ENCODE results near the gene CDK19.
"Not testable (repeated sequence)": the region's sequence is repeated elsewhere in the genome, so short reads cannot be mapped to it uniquely, and the experiment has no call there.

CDK19 gene

DNA sequence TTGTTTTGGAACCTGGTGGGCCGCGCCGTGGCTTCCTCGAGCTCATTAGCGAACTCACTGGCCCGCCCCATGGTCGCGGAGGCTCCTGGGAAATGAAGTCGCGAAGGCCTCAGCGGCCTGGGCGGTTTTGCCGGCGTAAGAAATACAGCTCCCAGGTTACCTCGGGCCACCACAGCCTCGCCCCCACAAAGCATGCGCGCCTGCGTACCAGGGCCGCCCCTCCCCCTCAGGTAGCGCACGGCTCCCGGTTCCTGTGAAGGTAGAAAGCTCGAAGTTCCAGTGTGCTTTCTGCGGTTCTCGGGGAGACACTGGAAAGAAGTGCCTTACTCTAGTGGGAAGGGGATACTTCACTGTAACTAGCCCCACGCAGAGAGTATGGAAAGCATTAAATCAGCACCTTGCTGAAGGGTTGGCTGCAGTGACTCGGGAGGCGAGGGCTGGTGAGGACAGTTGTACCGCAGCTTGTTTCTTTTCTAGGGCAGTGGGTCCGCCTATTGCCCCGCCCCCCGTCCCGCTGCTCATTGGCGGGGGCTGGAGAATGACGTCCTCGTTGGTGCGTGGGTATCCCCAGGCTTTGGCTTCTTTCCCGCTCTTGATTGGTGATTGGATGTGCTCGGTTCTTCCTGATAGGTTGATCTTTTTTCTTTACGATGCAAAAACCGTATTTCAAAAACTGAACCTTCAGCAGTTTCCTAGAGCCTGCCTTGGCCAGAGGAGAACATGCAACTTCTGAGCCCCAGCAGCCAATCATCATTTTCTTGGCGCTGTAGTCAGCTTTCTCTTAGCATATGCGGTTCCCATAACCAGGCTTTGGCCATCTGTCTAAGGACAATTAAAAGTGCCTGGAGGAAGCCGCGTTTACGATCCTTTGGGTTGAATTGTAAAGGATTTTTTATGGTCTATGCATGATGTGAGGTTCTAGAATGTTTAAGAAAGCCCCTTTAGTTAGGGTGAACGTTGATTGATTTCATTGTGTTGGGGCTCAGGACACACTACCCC is at the start of gene CDK19:
Gene CDK19 (minus strand): TSS at position 59 of the 999 bp plus-strand sequence. CDS start 333 bp downstream, outside the sequence.
- peak; percentile 86 for DNase-seq

DNA sequence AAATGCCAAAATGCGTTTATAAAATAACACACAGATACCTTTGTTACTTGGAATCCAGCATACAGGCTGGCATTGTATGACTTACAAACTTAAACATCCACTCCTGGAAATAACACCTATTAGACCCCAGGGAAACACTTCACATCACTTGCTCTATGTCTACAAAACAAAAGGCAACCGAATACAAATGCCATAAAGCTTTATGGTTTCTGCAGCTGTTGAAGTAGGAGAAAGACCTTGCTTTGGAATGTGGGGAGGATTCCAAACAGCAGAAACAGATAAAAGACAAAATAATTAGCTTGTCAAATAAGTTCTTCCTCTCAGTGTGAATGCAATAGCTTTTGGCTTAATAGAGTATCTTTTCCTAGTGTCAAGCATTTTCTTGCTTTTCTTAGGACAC is 49.6 kb upstream of the CDK19 start:
- no peak for DNase-seq

DNA sequence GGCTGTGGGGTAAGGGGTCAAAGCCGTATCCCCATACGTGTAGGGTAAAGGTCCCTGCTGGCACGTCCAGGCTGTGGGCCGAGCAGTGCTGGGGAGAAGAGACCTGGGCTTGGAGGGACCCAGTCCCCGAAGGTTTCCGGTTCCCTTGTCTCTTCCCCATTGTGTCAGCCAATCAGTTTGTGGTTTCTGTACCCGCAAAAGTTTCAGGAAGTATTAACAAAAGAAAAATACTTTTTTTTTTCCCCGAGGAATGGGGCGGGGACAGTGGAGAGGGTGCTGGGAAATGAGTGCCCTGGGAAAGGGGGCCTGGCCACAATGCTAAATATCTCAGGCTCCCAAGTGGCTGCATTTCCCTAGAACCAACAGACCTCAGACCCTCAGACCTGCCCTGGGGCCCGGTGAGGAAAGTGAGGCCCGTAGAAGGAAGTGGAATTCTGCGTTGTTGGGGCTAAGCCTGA is 44.1 kb upstream of the CDK19 start:
- DNase-seq, result no peak

DNA sequence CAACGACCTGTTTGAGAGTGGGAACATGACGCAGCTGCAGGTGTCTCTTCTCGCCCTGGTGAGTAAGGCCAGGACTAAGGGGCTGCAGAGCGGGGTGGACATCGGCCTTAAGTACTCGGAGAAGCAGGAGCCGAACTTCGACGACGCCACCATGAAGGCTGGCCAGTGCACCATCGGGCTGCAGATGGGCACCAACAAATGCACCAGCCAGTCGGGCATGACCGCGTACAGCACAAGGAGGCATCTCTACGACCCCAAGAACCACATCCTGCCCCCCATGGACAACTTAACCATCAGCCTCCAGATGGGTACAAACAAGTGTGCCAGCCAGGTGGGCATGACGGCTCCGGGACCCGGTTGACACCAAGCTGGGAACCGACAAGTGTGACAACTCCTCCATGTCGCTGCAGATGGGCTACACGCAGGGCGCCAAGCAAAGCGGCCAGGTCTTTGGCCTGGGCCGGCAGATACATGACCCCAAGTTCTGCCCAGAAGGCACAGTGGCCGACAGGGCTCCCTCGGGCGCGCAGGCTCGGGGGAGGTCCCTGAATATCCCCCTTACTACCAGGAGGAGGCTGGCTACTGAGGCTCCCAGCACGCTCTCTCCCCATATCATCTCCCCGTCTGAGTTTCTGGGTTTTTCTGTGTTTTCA is 43.4 kb upstream of the CDK19 start:
- DNase-seq, result no peak

DNA sequence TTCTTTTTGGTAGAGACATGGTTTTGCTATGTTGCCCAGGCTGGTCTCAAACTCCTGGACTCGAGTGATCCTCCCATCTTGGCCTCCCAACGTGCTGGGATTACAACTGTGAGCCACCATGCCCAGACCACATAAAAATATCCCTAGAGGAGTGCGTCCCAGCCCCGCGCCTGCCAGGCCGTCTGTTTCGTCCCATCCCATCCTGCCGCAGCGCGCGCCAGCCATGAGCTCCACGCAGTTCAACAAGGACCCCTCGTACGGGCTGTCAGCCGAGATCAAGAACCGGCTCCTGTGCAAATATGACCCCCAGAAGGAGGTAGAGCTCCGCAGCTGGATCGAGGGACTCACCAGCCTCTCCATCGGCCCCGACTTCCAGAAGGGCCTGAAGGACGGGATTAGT is 42.7 kb upstream of the CDK19 start:
- no peak for DNase-seq

DNA sequence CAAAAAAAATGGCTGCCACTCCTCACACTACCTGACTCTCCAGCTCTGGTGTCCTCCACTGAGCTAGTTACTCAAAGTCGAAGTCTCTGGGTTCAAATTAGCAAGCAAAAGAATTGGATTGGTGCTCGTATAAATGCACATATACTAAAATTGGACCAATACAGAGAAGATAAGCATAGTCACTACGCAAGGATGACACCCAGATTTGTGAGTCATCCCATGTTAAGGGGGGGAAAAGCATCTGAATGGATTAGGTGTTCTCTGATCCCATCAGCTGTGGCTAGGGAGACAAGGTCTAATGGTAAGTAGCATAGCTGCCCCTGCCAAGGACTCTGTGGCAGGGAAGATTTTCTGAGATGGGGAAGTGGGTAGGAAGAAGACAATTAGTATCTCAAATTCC is 41.0 kb upstream of the CDK19 start:
- DNase-seq, result no peak

DNA sequence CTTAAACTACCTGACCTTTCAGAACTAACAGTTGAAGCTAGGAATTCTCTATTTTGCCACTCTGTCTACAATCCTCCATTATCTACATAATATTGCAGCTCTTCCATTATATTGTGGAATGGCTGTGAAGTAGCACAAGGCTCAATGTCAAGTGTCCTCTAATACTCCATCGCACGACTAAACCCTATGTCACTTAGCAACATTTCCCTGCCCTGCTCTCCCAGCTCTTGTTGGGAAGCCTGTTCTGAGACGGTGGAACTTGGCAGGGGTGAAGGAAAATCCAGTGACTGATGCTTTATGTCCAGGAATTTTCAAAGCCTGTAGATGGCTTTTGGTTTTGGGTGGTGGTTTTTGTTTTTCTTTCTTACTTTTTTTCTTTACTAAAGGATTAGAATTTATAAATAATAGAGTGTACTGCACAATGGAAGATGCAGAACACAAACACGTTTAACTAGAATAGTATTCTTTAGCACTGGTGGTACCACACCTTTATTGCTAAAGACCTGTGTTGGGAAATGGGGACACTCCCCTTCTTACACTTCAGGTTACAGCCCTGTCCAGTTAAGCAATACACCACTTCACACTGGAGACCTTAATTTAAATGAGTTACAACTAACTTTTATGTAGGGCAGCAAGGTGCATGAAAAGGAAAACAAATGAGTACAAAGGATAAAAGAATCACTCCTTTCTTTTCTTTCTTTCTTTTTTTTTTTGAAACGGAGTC is 38.6 kb upstream of the CDK19 start:
- no peak for DNase-seq

DNA sequence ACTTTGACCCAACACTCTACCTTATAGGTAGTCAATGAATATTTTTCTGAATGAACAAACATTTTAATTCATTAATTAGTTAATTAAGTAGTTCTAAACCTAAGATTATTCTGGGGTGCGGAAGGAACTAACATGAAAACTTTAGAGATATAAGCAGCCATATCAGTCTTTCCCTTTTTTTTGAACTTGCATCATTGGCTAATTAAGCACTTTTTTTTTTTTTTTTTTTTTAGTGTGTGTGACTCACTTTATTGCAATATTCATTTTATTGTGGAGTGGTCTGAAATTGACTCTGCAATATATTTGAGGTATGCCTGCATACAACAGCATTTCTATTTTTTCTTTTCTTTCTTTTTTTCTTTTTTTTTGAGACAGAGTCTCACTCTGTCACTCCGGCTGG is 37.5 kb upstream of the CDK19 start:
- DNase-seq, result no peak

DNA sequence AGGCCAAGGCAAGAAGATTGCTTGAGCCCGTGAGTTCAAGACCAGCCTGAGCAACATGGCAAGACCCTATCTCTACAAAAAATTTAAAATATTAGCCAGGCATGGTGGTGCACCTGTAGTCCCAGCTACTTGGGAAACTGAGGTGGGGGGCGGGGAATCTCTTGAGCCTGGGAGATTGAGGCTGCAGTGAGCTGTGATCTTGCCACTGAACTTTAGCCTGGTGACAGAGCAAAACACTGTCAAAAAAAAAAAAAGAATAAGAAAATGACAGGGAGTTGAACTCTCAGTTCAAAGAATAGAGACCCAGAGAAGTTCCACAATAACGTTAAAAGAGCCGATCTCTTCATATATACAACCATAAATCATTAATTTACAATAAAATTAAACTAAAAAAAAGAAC is 34.5 kb upstream of the CDK19 start:
- no peak for DNase-seq

DNA sequence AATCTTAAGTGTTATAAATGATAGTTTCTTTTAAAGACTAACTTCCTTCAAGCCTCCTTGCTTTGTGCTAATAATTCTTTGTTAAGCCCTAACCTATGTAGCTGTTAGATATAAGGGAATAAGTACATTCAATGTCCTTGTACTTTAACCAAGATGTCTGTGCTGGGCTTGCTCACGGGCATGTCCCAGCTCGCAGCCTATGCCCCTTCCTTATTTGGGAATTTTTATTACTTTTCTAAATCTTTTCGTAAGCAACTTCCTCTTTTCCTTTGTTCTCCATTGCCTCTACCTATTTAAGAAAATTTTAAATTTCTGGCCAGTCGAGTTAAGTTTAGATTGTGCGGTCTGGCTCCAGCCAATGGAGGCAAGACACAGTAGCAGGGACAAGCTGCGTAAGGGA is 26.0 kb upstream of the CDK19 start:
- DNase-seq, result no peak

DNA sequence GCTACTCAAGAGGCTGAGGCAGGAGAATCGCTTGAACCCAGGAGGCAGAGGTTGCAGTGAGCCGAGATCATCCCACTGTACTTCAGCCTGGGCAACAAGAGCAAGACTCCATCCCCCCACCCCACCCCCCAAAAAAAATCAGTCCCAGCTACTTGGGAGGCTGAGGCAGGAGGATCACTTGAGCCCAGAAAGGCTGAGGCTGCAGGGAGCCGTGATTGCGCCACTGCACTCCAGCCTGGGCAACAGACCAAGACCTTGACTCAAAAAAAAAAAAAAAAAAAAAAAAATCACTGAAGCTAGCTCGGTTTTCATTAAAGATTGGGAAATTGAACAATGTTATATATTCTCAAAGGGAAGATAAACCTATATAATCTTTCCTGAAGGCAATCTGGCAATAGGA is 20.5 kb upstream of the CDK19 start:
- DNase-seq, result not testable (repeated sequence)

DNA sequence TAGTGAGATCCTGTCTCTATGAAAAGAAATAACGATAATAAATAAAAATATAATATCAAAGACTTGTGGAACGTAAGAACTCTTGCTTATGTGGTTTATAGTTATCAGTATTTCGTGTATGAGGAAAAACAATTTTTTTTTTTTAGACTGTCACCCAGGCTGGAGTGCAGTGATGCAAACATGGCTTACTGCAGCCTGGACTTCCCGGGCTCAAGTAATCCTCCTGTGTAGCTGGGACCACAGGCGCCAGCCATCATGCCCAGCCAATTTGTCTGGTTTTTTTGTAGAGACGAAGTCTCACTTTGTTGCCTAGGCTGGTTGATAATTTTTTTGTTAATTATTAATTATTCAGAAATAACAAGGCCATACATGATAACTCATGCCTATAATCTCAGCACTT is 18.6 kb upstream of the CDK19 start:
- DNase-seq, result no peak

DNA sequence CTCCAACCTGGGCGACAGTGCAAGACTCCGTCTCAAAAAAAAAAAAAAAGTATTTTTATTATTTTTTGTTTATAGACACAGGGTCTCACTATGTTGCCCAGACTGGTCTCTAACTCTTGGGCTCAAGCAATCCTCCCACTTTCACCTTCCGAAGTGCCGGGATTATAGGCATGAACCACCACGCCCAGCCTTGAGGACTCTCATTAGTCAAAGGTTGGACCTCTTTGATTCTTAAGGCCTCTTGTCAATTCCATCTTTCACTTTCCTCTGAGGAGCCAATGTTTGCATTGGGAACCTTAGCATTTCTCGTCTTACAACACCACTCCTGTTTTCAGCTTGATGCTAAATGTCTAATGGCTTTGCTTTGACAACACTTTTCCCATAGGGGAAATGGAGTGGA is 16.1 kb upstream of the CDK19 start:
- no peak for DNase-seq

DNA sequence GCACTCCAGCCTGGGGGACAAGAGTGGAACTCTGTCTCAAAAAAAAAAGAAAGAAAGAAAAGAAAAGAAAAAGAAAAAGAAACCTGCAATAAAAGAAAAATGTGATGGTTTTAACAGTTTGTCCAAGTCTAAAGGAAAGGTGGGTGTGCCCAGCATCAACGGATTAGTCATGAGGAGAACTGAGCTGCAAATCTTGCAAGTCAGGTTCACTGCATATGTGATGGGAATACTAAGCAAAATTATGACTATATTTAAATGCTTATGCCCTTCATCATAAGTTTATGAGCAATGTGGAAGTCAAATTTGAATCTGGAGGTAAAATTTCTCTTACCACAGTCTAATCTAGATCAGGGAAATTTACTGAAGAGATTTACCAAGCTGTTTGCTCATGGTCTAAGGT is 13.1 kb upstream of the CDK19 start:
- no peak for DNase-seq

DNA sequence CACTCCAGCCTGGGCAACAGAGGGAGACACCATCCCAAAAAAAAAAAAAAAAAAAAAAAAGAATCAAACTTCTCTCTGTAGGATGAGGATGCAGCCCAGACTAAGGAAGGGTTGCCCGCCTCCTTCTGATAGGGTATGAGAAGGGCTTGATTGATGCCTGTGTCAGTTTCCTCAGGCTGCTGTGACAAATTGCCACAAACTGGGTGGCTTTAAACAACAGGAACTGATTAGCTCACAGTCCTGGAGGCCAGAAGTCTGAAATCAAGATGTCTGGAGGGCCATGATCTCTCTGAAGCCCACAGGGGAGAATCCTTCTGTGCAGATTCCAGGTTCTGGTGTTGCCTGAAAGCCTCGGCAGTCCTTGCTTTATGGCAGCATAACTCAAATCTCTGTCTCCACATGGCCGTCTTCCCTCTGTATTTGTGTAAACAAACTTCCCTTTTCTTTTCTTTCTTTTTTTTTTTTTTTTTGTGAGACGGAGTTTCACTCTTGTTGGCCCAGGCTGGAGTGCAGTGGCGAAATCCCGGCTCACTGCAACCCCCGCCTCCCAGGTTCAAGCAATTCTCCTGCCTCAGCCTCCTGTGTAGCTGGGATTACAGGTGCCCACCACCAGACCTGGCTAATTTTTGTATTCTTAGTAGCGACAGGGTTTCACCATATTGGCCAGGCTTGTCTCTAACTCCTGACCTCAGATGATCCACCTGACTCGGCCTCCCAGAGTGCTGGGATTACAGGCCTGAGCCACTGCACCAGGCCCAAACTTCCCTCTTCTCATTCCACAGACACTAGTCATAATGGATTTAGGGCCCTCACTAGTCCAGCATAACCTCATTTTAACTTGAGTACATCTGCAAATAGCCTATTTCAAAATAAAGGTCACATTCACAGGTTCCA is 11.2 kb upstream of the CDK19 start:
- DNase-seq, result no peak

DNA sequence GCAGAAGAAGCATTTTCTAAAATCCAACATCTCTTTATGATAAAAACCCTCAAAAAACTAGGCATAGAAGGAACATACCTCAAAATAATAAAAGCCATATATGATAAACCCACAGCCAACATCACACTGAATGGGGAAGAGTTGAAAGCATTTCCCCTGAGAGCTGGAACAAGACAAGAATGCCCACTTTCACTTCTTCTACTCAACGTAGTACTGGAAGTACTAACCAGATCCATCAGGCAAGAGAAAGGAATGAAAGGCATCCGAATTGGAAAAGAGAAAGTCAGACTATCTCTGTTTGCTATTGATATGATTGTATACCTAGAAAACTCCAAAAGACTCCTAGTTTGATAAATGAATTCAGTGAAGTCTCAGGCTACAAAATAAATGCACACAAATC is 7.9 kb upstream of the CDK19 start:
- no peak for DNase-seq

DNA sequence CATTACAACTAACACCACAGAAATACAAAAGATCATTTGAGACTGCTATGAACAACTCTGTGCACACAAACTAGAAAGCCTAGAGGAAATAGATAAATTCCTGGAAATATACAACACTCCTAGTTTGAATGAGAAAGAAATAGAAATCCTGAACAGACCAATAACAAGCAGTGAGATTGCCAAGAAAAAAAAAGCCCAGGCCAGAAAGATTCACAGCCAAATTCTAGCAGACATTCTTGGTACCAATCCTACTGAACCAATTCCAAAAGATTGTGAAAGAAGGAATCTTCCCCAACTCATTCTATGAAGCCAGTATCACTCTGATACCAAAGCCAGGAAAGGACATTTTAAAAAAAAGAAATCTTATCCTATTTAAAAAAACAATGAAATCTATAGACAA is 7.0 kb upstream of the CDK19 start:
- no peak for DNase-seq

DNA sequence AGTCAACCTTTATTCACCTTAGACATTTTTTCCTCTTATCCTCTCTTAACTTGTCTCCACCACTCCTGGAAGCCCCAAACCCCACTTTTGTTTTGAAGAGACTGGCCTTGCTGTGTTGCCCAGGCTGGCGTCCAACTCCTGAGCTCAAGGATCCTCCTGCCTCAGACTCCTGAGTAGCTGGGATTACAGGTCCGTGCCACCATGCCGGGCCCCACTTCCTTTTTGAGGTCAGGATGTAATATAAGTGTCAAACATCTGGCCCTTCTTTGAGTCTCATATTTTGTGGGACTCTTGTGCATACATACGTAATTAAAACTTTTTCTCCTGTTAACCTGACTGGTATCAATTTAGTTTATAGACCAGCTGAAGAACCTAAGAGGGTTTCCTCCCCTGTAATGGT is 1.4 kb upstream of the CDK19 start:
- no peak for DNase-seq

DNA sequence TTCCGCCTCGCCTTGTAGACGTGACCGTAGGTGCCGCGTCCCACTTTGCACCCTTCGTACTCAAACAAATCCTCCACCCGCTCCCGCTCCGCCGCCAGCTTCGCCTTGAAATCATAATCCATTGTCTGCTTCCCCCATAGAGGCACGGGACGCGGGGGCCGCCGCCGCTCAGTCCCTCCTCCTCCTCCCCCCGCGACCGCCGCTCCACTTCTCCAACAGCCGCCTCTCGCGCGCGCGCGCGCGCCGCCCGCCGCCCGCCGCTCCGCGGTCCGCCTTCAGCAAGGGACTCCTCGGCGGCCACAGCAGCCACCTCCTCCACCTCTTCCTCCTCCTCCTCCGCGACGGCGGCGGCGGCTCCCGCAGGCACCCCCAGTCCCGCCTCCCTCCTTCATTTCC is 256 bp downstream of the CDK19 start:
- DNase-seq, result no peak

DNA sequence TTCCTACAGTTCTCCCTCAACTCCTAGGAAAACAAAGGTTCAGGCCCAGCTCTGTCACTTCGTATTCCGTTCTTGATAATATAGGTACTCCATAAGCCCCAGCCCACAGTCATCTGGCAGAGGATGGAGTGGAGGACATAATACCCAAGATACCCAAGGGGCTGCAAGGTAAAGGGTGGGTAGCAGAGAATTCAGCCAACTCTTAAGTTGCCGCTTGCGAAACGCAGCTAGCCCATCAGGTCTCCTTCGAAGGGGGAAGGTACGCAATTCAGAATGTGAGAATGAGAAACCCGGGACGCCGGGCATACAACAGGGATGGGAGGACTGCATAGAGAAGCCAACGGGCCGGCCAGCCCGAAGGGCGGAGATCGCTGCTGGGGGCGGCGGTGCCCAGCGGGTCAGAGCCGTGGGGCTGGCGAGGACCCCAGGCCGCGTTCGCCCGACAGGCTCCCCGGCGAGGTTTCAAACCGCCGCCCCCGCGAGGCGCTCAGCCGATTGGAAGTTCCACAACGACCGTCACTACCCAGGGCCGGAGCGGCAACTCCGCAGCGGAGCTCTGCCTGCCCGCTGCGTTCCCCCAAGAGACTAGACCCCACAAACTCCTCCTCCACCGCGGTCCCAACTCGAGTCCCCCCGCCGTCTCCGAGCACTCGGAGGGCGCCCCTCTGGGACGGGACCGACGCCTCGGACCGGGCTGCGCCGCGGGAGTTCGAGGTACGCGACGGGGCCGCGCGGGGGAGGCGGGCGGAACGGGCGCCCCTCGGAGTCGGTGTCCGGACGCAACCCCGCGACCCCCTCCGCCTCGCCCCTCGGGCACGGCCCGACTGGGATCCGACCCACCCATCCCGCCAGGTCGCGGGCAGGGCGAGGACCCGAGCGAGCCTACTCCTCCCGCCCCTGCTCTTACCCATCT is 911 bp downstream of the CDK19 start:
- DNase-seq, result no peak

DNA sequence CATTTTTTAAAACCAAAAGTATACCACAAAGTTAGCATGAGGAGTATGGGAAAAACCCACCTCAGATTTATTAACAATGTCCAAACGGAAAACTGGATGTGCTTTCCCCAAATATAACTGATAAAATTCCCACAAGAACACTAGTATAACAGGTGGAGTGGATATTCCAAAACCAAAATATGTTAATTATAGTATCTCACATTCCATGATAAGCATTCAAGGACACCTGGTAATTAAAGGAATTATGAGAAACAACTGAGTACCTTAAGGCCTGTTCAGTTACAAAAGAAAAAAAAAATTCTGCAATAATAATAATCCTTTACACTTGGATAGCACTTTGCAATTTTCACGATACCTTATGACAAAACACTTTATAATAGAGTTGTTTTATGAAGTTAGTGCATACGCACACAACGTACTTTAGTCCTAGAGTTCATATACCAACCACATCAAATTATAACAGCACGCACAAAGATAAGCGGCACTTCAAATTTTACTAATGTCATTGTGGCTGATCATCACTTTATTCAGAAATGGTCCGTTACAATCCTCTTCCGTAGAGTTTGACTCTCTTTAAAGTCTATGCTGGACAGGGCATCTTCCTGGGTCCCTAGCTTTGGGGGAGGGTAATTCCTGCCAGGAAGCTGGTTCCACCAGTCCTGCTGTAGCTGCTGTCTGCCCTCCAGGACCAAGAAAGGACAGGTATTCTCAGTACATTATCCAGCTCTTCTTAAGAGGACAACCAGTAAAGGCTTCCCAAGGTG is 1.7 kb downstream of the CDK19 start:
- no peak for DNase-seq

Data from NCI-H2081 treated with DMSO at 0.1 percent for 48 hours (cell line).